Measurements from ENCODE around the gene CDC42SE2.
"Not testable (repeated sequence)": the region's sequence is repeated elsewhere in the genome, so short reads cannot be mapped to it uniquely, and the experiment has no call there.

CDC42SE2 gene

DNA sequence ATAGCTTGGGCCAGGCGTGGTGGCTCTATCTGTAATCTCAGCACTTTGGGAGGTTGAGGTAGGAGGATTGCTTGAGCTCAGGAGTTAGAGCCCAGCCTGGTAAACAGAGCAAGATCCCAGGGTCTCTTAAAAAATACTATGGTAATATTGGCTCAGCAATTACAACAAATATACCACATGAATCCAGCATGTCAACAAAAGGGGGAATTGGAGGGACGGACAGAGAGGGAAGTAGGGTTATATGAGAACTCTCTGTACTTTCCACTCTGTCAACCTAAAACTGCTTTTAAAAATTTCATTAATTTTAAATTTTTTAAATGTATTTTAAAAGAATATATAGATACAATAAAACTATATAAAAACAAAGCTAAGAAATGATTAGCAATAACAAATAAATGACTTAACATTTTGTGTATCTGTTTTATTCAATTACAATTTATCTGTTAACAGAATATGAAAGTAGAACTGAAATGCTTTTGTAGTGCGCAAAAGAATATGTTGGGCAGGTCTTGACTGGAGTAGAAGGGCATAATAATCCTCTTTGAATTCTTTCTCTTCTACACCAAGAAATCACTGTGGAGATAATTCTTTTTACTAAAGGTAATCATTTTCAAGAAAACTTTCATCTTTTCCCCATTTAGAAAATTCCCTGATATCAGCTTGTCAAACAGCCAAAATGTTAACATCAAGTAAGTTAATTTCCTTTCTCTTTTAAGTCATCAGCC, 12.9 kb upstream of the CDC42SE2 start:
- DNase-seq (ENCODE audit: low spot score): no peak

DNA sequence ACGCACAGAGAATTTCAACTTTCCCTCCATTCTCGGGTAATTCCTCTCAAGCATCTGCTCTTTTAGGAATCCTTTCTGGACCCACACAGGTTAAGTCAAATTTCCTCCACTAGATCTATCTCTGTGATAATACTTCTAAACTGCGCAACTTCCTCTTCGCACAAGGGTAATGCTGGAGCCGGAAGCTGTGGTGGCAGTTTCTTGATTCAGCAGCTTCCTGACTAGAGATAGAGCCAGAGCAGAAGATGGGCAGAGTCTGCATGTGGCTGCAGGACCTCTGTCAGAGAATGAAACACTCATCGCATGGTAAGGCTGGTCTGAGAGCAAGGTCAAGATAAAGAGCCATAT, 11.1 kb upstream of the CDC42SE2 start:
- no peak for DNase-seq (ENCODE audit: low spot score)

DNA sequence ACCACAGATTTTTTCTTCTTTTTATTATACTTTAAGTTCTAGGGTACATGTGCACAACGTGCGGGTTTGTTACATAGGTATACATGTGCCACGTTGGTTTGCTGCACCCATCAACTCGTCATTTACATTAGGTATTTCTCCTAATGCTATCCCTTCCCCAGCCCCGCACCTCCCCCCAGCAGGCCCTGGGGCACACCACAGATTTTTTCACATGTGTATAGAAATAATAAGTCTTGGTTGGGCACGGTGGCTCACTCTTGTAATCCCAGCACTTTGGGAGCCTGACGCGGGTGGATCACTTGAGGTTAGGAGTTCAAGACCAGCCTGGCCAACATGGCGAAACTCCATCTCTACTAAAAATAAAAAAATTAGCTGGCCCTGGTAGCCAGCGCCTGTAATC, 9.8 kb upstream of the CDC42SE2 start:
- not testable (repeated sequence) for DNase-seq (ENCODE audit: low spot score)

DNA sequence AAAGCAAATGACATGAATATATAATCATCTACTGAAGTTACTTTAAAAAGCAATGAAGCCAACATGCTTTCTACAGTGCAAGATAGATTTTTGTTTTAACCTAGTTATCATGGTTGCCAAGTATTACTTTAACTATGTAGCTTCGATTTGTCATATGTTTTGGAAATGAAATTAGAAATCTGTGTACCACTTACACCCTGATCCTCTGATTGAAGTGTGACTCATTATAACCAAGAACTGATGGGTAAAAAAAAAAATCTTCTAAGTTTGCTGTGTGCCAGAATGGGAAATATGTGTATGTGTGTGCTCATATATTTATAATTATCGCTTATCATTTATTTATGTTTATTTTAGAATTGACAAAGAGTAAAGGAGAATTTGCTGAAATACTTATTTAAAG, 9.1 kb upstream of the CDC42SE2 start:
- no peak for DNase-seq (ENCODE audit: low spot score)

DNA sequence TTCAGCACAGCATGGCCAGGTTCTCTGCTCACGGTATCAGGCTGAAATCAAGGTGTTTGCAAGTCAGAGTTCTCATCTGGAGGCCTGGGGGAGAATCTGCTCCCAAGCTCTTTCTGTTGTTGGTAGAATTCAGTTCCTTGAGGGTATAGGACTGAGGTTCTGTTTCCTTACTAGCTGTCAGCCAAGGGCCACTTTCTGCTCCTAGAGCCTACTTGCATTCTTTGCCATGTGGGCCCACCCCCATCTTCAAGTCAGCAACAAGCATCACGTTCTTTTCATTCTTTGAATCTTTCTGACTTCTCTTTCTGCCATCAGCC, 7.4 kb upstream of the CDC42SE2 start:
- no peak for DNase-seq (ENCODE audit: low spot score)

DNA sequence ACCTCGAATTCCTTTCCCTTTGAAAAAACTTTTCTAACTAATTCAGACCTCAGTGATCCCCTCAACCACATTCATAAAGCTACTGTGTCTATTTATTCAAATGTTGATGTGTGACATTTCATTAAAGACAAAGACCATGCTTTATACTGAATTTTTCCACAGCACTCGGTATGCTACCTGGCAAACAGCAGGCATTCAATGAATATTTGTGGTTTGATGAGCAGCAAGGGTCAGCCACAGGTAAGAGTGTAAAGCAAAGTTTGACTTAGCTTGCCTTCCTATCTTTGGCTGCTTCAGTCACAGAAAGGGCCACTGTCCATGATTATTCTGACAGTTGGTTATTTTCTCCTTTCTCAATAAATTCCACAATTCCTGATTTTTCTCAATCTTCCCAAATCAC, 5.1 kb upstream of the CDC42SE2 start:
- no peak for DNase-seq (ENCODE audit: low spot score)

DNA sequence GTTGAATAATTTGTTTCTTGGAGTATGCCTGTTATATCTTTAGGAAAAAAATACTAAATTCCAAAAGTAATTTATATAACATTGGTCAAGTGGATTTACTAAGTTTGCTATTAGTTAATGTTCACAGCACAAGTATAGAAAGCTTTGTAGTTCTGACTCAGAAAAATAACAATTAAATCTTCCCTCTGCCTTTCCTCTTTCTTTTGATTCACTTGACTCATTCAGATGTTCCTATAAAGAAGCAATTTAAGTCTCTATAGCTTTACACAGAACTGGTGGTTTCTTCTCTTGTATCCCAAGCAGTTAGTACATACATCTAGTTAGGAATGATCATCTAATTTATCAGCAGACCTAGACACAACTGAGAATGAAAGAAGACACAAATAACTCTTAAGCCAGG, 4.5 kb upstream of the CDC42SE2 start:
- DNase-seq (ENCODE audit: low spot score): no peak

DNA sequence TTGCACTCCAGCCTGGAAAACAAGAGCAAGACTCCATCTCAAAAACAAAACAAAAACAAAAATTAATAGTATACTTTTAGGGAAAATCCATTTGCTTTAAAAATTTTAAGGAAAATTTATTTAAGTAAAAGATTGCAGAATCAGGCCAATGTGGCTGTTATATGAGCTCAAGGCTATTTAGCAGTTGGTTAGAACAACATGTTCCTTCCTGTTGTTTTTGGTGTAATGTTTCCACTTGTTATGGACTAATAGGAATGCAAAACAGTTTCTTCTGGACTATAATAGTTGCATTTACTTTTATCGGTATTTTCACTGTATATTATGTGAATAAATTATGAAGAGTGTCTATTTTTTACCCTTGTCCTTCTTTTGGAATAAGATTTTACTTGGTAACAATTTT, 3.0 kb upstream of the CDC42SE2 start:
- no peak for DNase-seq (ENCODE audit: low spot score)

DNA sequence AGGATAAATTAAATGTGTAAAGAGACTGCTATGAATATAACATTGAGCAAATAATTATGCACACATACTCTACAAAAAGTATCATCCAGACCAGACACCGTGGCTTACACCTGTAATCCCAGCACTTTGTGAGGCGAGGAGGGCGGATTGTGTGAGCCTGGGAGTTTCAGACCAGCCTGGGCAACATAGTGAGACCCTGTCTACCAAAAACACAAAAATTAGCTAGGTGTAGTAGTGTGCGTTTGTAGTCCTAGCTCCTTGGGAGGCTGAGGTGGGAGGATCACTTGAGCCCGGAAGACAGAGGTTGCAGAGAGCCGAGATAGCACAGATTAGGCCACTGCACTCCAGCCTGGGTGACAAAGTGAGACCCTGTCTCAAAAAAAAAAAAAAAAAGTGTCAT, 2.4 kb upstream of the CDC42SE2 start:
- no peak for DNase-seq (ENCODE audit: low spot score)

DNA sequence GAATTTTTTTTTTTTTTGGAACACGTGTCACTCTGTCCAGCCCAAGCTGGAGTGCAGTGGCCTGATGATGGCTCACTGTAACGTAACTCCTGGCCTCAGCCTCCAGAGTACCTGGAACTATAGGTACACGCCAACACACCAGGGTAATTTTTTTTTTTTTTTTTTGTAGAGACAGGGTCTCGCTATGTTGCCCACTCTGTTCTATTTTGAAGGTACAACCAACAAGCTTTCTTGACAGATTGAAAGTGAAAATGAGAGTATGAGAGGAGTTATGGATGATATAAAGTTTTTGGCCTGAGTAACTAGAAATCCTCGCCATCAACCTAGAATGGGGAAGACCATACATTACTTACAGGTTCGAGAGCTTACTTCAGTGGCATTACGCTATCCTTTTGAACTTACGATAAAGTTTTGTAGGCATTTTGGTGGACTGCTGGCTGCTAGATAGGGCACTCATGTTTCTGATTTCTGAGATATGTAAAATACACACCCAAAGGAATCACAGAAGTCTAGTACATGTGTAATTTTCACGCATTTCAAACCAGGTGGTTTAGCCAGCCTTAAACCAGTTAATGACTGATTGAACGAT, 806 bp upstream of the CDC42SE2 start:
- DNase-seq (ENCODE audit: low spot score): peak; percentile 38

DNA sequence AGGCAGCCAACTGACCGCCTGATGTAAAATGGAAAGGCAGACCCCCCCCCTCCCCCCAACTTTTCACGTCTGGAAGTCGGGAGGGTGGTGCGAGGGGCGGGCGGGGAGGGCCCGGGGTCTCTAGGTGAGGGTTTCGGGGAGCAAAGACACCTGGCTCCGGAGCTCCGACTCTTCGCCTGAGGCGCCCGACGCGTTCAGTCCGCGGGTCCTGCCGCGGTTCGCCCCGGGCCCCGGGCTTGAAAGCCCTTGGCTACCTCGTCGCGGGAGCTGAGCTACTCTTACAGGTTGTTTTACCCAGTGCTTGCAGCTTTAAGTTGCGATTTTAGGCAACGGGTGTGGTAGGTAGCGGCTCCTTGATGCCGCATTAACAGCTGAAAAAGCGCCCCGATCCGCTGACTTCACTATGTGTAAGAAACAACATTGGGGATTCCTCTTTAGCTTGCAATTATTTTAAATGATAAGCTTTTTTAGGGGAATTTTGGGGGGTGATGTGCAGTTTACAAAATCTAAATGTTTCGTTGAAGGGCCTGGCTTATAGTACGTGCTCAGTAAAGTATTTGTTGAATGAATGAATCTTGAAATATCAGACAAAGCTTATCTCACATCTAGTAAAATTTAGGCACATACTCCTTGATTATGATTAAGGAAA, 722 bp downstream of the CDC42SE2 start:
- peak; percentile 62 for DNase-seq (ENCODE audit: low spot score)

DNA sequence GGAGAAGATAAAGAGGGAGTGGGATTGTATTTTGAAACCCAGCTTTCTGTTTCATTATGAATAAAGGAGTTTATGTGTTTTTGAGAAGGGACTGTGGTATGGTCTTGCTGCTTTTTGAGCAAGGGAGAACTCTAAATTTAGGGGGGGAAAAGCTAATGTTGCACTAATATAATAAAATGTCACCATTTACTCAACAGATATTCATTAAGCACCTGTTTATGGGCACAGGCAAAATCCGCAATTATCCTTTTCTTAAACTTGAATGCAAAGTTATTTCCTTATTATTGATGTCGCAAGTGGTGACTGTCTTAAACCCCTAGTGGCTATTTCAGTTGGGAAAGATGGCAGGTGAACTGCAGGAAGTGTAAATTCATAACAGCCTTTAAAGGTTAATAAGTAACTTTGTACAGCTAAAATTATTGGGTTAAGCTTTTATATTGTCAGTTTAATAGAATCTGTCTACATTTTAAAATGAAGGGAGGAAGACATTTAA, 1.5 kb downstream of the CDC42SE2 start:
- peak; percentile 64 for DNase-seq (ENCODE audit: low spot score)

DNA sequence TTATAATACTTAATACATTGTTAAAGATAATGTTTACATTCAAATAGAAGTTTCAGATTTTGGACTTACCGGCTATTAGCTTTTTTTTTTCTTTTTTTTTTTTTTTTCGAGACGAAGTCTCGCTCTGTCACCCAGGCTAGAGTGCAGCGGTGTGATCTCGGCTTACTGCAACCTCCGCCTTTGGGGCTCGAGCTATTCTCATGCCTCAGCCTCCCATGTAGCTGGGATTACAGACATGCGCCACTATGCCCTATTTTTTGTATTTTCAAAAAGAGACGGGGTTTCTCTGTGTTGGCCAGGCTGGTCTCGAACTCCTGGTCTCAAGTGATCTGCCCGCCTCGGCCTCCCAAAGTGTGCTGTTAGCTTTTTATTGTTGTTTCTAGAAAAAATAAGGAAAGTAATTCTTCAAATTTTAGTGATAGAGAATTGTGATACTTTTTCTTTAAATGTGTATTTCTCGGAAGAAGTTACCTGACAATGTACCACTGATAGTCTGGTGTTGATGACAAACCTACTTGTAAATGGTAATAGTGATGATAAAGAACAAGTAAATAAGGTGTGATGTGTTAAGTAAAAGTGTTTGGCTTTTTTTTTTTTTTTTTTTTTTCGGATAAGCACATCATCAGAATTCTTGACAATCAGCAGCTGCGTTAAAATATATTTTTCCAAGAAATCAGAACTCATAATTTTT, 2.7 kb downstream of the CDC42SE2 start:
- no peak for DNase-seq (ENCODE audit: low spot score)

DNA sequence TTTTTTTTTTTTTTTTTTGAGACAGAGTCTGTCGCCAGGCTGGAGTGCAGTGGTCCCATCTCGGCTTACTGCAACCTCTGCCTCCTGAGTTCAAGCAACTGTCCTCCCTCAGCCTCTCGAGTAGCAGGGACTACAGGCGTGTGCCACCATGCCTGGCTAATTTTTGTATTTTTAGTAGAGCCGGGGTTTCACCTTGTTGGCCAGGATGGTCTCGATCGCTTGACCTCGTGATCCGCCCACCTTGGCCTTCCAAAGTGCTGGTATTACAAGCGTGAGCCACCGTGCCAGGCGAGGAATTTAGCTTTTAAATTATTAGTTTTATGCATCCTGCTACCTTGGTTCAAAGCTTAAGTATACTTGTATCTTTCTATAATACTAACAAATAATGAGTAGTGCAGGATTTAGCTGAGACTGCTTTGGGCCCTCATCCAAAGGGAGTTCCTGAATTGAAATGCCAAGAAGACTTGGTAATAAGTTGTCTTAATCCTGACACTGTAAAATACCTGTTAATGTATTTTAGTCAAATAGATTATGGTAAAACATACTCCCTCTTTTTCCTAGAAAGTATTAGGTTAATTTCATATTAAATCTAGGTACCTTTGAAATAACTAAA, 5.0 kb downstream of the CDC42SE2 start:
- DNase-seq (ENCODE audit: low spot score): no peak

DNA sequence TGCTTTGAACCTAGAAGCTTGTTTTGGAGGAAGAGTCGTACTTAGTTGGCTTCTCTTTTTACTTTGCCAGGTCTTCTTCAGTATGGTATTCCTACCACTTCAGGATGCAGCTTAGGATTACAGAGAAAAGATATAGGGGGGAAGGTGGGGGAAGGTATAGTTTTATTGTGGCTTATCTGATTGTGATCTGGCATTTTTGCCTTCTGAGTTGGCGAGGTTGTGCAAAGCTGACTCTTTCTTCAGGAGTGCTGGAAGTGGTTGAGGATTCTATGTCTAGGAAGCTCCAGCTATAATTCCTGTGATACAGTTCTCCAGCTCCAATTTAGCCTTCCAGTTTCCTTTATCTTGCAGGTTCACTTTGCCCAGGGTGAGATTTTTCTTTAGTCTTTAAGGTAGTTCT, 7.0 kb downstream of the CDC42SE2 start:
- no peak for DNase-seq (ENCODE audit: low spot score)

DNA sequence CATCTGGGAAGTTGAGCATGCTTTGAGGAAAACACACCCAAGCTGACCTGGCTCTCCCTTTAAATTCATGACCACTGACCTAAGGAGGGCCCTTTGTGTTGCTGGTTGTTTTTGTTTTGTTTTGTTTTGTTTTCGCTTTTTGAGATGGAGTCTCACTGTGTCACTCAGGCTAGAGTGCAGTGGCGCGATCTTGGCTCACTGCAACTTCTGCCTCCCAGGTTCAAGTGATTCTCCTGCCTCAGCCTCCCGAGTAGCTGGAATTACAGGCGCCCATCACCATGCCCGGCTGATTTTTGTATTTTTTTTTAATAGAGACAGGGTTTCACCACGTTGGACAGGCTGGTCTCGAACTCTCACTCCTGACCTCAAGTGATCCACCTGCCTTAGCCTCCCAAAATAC, 8.0 kb downstream of the CDC42SE2 start:
- not testable (repeated sequence) for DNase-seq (ENCODE audit: low spot score)

DNA sequence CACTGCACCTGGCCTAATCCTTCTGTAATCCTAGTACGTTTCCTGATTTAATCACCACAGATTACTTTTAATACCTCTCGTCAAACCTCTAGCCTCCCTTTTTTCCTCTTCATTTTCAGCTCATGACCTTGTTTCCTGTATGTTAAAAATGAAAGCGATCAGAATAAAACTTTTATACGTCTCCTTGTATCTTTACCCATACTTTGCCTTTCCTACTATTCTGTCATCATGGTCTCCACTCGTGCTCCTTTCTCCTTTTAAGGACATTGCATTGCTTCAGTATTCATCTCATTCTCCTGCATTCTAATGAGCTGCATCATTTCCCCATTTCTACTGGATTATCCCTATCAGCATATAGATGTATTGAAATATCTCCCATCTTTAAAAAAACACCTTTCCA, 8.5 kb downstream of the CDC42SE2 start:
- DNase-seq (ENCODE audit: low spot score): no peak

DNA sequence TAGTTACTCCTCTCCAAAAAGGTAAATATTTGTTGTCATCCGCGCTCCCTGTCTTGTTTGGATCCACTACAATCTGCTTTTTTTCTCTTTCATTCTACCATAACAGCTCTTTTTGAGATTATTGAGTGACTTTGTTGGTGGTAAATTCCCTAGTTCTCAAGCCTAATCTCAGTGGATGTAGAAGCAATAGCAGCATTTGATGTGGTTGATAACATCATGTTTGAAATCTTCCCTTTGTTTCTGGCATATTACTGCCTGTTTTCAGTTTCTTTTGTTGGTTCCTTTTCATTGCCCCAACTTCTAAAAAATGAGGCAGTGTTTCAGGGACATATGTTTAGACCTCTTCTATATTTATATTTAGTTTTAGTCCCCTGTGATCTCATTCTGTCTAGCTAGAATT, 8.9 kb downstream of the CDC42SE2 start:
- DNase-seq (ENCODE audit: low spot score): no peak

DNA sequence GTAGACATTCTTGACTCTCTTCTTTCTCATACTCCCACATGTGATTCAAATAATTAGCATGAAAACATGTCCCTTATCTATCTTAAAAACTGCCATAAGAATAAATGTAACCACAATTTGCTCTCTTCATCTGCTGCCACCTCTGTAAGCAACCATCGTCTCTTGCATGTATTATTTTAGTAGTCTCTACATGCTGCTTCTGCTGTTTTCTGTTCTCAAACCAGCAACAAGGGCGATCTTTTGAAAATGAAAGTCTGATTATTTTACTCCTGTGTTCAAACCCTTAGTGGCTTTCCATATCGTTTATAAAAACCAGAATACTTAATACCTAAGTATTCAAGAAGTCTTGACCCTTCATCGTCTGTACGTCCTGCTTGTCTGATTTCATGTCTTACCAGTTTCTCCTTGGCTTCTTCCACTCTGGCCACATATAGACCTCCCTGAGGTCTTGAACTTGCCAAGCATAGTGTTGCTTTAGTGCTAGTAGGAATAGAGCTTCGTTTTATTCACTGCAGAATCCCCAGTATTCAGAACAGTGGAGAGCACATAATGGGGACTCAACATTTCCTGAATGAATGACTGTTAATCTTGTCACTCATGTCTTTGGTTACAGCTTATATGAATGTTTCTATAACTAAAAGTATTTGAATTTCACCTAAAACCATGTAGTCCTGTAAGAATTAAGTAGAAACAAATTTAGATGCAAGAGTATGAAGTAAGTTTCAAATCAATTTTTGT, 10.6 kb downstream of the CDC42SE2 start:
- DNase-seq (ENCODE audit: low spot score): no peak

DNA sequence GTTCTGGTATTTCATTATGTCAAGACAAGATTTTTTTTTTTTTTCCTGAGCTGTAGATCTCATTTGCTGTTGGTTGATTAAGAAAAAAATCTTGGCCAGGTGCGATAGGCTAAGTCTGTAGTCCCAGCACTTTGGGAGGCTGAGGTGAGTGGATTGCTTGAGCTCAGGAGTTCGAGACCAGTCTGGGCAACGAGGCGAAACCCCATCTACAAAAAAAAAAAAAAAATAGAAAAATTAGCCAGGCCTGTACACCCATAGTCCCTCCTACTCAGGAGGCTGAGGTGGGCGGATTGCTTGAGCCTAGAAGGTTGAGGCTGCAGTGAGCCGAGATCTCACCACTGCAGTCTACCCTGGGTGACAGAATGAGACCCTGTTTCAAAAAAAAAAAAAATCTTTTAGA, 12.2 kb downstream of the CDC42SE2 start:
- no peak for DNase-seq (ENCODE audit: low spot score)

DNA sequence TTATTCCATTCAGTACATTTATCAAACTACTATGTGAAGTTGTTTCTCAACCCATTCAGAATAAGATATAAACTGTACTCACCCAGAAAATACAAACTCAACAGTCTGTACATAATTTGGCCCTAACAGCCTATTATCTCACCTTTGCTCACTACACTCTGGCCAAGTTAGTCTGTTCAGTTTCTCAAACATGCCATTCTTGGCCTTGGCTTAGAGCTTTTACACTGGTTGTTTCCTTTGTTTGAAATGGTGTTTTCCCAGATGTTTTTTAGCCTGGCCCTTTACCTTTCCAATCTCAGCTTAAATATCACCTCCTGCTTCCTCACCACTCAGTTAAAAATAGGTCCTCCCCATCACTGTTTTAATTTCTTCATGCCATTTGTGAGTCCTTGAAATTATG, 13.6 kb downstream of the CDC42SE2 start:
- DNase-seq (ENCODE audit: low spot score): no peak

Measured in hematopoietic multipotent progenitor cell treated with erythropoietin and hydrocortisone succinate and interleukin-3 and kit ligand, for 17 days (in vitro differentiated cells).